Suprapubic skin (tissue), 3 donors: ENCODE data around the gene FCHO2.

Experiments
- POLR2A ChIP-seq, 2 donors: fragments of 450-650 bp; IDR thresholded peaks; one replicate each; pipeline ENCODE4 v1.6.1; 2017; ENCODE audit warnings: antibody characterized with exemption in 2 of 2, mild to moderate bottlenecking in 2 of 2, moderate library complexity in 2 of 2
- TF ChIP-seq, protein P1 (sequence below), 2 donors: fragments of 200-600 bp in 1 of 2; fragments of 450-650 bp in 1 of 2; sonication (generic) in 1 of 2; IDR thresholded peaks; one replicate each; pipeline ENCODE4 v1.5.1; 2016 to 2019; ENCODE audit warnings: antibody characterized with exemption in 2 of 2, mild to moderate bottlenecking in 1 of 2, moderate library complexity in 1 of 2

DNA sequence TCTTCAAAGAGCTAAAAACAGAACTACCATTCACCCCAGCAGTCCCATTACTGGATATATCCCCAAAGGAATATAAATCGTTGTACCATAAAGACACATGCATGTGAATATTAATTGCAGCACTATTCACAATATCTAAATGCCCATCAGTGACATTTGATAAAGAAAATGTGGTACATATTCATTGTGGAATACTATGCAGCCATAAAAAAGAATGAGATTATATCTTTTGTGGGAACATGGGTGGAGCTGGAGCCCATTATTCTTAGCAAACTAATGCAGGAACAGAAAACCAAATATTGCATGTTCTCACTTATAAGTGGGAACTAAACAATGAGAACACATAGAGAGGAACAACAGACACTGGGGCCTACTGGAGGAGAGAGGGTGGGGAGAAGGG lies 38.7 kb downstream of the FCHO2 start:
- TF ChIP-seq, protein P1, sequence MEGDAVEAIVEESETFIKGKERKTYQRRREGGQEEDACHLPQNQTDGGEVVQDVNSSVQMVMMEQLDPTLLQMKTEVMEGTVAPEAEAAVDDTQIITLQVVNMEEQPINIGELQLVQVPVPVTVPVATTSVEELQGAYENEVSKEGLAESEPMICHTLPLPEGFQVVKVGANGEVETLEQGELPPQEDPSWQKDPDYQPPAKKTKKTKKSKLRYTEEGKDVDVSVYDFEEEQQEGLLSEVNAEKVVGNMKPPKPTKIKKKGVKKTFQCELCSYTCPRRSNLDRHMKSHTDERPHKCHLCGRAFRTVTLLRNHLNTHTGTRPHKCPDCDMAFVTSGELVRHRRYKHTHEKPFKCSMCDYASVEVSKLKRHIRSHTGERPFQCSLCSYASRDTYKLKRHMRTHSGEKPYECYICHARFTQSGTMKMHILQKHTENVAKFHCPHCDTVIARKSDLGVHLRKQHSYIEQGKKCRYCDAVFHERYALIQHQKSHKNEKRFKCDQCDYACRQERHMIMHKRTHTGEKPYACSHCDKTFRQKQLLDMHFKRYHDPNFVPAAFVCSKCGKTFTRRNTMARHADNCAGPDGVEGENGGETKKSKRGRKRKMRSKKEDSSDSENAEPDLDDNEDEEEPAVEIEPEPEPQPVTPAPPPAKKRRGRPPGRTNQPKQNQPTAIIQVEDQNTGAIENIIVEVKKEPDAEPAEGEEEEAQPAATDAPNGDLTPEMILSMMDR (IDR thresholded peaks at IDR 0.05) = no peak
- TF ChIP-seq POLR2A (IDR thresholded peaks at IDR 0.05) = no peak
